Heart right ventricle (tissue), 16 donors: ENCODE measurements around the gene RPS15. TPM values are rescaled to one million over a fixed set of nuclear protein-coding genes. Genes with fewer than 3 reads are reported as not detected.

Experiments used
- ATAC-seq, 8 donors: fragments of 200-7000 bp; cut with Tn5 transposase; one replicate each; pipeline ENCODE4 v1.9.1; 2020; ENCODE audit warnings: mild to moderate bottlenecking in 8 of 8, moderate library complexity in 8 of 8, moderate number of reproducible peaks in 1 of 8
- DNase-seq, 2 donors: peaks; one replicate each; pipeline ENCODE4 v3.0.0-alpha.2; 2020
- H3K27ac ChIP-seq, 10 donors: fragments of 200-600 bp; sonication (generic) in 2 of 10; one replicate each; pipeline versions ENCODE4 v1.5.0 to v1.8.0; 2020 to 2022; ENCODE audit warnings: mild to moderate bottlenecking in 3 of 10
- H3K27me3 ChIP-seq, 7 donors: fragments of 200-600 bp; one replicate each; pipeline ENCODE4 v1.8.0; 2021 to 2022; ENCODE audit warnings: mild to moderate bottlenecking in 2 of 7
- H3K36me3 ChIP-seq, 9 donors: fragments of 200-600 bp; sonication (generic) in 1 of 9; one replicate each; pipeline versions ENCODE4 v1.5.0 to v1.8.0; 2020 to 2022; ENCODE audit warnings: mild to moderate bottlenecking in 2 of 9
- H3K4me1 ChIP-seq, 9 donors: fragments of 200-600 bp; sonication (generic) in 1 of 9; one replicate each; pipeline versions ENCODE4 v1.5.0 to v1.8.0; 2020 to 2022; ENCODE audit warnings: mild to moderate bottlenecking in 4 of 9
- H3K4me3 ChIP-seq, 10 donors: fragments of 200-600 bp; sonication (generic) in 2 of 10; one replicate each; pipeline versions ENCODE4 v1.5.0 to v1.8.0; 2020 to 2022; ENCODE audit warnings: mild to moderate bottlenecking in 7 of 10, moderate library complexity in 2 of 10
- H3K9me3 ChIP-seq, 11 donors: fragments of 200-600 bp in 10 of 11; sonication (generic) in 2 of 11; one replicate each; pipeline versions ENCODE4 v1.5.0 to v1.8.0; 2013 to 2022; ENCODE audit warnings: mild to moderate bottlenecking in 2 of 11, control low read depth in 1 of 11, moderate library complexity in 1 of 11
- WGBS, 2 donors: extraction: QIAGEN DNeasy Blood & Tissue Kit; methylation state at CpG; one replicate each; pipeline ENCODE4 v1.1.7; 2013; ENCODE audit warnings: inconsistent platforms in 1 of 2; 5-methylcytosine and 5-hydroxymethylcytosine counted together
- intact Hi-C, 10 donors: fragments of 100-400 bp; cut with DNase I; formaldehyde crosslinking; loops; one replicate each; pipeline versions ENCODE4 v1.11.1 to v1.14.2; 2022
- polyA plus RNA-seq, 2 donors: library from polyadenylated mRNA; stranded (reverse); fragments of 200-250 nt; gene quantifications; one replicate each; pipeline ENCODE4 v1.2.3, GENCODE V29; 2013
- total RNA-seq, 10 donors: library from RNA; stranded (reverse); fragmentation: NEBNext Ultra II Directional in 3 of 10; extraction: Animal tissue kit (Norgen Biotek cat#: 25700) in 3 of 10; gene quantifications; one replicate each; pipeline versions ENCODE4 v1.2.1 to v1.2.4, GENCODE V29; 2021 to 2023
- TF ChIP-seq, protein P1 (sequence below), 9 donors: fragments of 200-600 bp; sonication (generic) in 2 of 9; IDR thresholded peaks; one replicate each; pipeline versions ENCODE4 v1.5.0 to v1.8.0; 2021 to 2022; ENCODE audit warnings: antibody characterized with exemption in 9 of 9, mild to moderate bottlenecking in 5 of 9, moderate library complexity in 1 of 9
- donor health status: Arrhythmogenic right ventricular cardiomyopathy.
- donor health status: ischemic (EF 13 %, LVEDD 7.1; RV severe dilation, severe dysfunction).
- donor health status: healthy with polysubstance abuse.
- donor health status: DM: no; HTN: yes; CAD: no.
- donor health status: DM: no; HTN: no; CAD: no.
- donor health status: ischemic (EF 25% LVEDD 6.9; RV normal size, moderate dysfunction).
- donor health status: ischemic (EF 25% LVEDD 5.7; RV mildly dilated, moderate dysfunction).
- donor health status: healthy.
- donor health status: DM: yes; HTN: yes; CAD: no.
- donor health status: Ischemic cardiomyopathy.
- donor health status: ischemic (EF 35%, LVEDD 5.7; RV mildly dilated, moderate dysfunction).
- donor health status: nonischemic (EF 11% LVEDD 7.7; RV severe dilation, severe dysfunction).
- donor health status: DM: yes; HTN: yes; CAD: no.
- donor health status: PGD.
- donor health status: ischemic (EF 29% LVEDD 5.4; RV normal size, mild dysfunction).
- donor health status: nonischemic (EF 23%, LVEDD 6.1; RV moderate dilation, normal function).

Gene RPS15
- total and polyA plus RNA-seq, 12 donors = 480 to 3,724 (median 607) TPM

DNA sequence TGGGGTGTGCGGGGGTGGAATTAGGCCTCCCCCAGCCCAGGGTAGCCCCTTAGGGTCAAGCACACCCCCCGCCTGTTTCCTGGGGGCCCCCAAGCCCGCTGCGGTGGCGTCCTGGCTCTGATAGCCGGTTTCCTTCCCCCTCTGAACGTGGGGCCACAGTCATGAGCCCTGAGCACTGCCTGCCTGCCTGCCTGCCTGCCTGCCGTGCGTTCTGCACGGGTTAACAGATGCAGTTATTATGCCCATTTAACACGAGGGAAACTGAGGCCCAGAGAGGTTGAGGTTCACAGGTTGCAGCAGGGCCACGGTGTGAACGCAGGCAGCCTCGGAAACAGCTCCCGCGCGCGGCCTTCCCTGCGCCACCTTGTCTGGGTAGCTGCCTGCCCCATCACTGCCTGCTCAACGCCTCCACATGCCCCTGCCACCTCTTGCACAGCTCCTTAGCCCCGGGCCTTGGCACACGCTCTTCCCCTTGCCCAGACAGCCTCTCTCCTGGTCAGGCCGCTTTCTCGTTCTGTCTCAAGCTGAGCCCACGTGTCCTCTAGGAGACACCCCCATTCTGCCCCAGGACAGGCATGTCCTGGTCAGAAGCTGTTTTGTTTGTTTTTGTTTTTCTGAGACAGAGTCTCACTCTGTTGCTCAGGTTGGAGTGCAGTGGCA is 35.7 kb upstream of the RPS15 start:
- no peak overlapping the region for H3K27ac ChIP-seq
- peaks cover 8 to 40% (median 19%) of the 10 kb centered on the region in 9 donors for H3K4me1 ChIP-seq
- no peak for ATAC-seq
- TF ChIP-seq, protein P1, sequence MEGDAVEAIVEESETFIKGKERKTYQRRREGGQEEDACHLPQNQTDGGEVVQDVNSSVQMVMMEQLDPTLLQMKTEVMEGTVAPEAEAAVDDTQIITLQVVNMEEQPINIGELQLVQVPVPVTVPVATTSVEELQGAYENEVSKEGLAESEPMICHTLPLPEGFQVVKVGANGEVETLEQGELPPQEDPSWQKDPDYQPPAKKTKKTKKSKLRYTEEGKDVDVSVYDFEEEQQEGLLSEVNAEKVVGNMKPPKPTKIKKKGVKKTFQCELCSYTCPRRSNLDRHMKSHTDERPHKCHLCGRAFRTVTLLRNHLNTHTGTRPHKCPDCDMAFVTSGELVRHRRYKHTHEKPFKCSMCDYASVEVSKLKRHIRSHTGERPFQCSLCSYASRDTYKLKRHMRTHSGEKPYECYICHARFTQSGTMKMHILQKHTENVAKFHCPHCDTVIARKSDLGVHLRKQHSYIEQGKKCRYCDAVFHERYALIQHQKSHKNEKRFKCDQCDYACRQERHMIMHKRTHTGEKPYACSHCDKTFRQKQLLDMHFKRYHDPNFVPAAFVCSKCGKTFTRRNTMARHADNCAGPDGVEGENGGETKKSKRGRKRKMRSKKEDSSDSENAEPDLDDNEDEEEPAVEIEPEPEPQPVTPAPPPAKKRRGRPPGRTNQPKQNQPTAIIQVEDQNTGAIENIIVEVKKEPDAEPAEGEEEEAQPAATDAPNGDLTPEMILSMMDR (IDR thresholded peaks at IDR 0.05) = no peak
- intact Hi-C loops = loop anchor here in 3 of 10 donors (10.0 kb wide), 1 partner anchor 128 kb away; the partner anchor contains the start of gene FAM174C (in 3 of the 3)
- no peak overlapping the region for H3K4me3 ChIP-seq
- peaks cover 0 to 8% (median 0%) of the 10 kb centered on the region in 9 donors for H3K36me3 ChIP-seq
- H3K9me3 ChIP-seq = no peaks in the 10 kb centered on the region
- DNase-seq = no peak
- peaks cover 0 to 38% (median 0%) of the 10 kb centered on the region in 7 donors for H3K27me3 ChIP-seq
- WGBS, 2 donors = 60 to 66% methylated on average over 25 of the region's 25 CpGs

DNA sequence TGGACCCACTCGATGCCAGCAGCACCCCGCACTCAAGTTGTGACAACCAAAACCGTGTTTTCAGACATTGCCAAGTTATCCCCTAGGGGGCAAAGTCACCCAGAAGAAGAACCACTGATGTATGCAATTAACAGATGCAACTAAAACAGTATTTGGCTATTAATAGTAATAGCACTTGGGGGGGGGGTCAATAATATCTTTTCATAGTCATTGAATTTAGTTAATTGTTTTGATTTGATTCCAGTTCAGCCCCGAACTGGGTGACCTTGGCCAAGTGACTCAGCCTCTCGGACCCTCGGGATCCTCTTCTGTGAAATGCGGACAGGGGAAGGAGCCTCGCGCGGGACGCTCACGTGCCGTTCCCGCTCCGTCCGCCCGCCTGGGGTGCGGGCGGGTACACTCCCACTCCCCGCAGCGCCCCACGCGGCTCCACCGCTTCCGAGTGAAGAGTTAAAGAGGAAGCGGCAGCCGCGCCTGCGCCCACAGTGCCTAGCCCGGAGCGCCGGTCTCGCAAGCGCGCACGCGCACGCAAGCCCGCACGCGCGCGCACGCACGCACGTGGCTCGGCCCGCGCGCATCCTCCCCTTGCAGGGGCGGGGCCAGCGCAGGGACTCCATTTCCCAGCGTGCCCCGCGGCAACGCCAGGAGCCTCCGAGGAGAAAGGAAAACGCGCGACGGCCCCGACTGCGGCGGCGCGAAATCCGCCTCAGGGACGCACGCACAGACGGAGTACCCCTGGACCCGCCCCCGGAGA is 31.2 kb upstream of the RPS15 start:
- Histone ChIP-seq H3K27ac (peak overlapping the region in 9 of 10 donors; percentile 68 to 98 (median 82)), H3K27me3 (peaks cover 0 to 20% (median 0%) of the 10 kb centered on the region in 7 donors), H3K36me3 (peaks cover 0 to 10% (median 0%) of the 10 kb centered on the region in 9 donors), H3K4me3 (peak overlapping the region; percentile 12 to 99 (median 76)), H3K9me3 (no peaks in the 10 kb centered on the region), H3K4me1 (peaks cover 28 to 61% (median 40%) of the 10 kb centered on the region in 9 donors)
- TF ChIP-seq, protein P1 (IDR thresholded peaks at IDR 0.05) = peak in 6 of 9 donors; percentile 24 to 45 (median 36)
- intact Hi-C loops = loop anchor here in 4 of 10 donors (2.0 to 10.0 kb wide), 2 partner anchors 24 to 132 kb away; partner anchors contain the start of genes FAM174C (in 3 of the 4) and NDUFS7 (in 1 of the 4)
- DNase-seq = peak; percentile 99 to 100
- ATAC-seq = peak; percentile 87 to 94 (median 92)
- WGBS, 2 donors = 0 to 1% methylated on average over 52 to 72 of the region's 72 CpGs

DNA sequence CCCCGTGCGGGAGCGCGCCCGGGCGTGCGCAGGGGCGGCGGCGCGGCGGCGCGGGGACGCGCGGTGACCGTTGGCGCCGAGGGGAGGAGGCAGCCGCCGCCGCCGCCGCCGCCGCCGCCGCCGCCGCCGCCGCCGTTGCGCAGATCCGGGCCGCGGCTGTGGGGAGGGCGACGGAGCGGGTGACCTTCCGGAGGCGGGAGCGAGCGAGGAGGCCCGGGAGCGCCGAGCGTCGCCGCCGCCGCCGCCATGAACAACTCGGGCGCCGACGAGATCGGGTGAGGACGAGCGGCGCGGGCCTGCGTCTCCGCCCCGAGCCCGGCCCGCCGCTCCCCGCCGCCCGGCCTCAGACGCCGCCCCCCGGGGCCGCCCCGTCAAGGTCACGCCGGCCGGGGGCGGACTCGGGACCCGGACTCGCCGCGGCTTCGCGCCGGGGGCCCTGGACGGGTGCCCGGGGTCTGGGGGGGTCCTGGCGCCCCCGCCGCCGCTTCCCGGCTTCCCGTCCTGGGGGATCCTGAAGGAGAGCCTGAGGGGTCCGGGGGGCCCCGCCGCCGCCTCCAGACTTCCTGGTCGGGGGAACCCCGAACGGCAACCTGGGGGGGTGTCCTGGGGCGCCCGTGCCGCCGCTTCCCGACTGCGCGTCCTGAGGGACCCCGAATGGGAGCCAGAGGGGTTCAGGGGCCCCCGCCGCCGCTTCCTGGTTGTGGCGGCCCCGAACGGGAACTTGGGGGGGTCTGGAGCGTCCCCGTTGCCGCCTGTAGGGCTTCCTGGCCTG is 30.5 kb upstream of the RPS15 start, which contains the start of gene DAZAP1:
TSS of gene DAZAP1 (plus strand) at position 59 of the 772 bp plus-strand sequence. CDS start at position 247, 188 bp downstream.
- 0 to 1% methylated on average over 56 to 112 of the region's 121 CpGs for WGBS, 2 donors
- Histone ChIP-seq H3K36me3 (peaks cover 0 to 15% (median 0%) of the 10 kb centered on the region in 9 donors), H3K4me3 (peak within 1 kb of the TSS; percentile 68 to 100 (median 99)), H3K27me3 (peaks cover 0 to 12% (median 0%) of the 10 kb centered on the region in 7 donors), H3K27ac (peak within 1 kb of the TSS; percentile 93 to 99 (median 98)), H3K4me1 (peaks cover 36 to 62% (median 48%) of the 10 kb centered on the region in 9 donors), H3K9me3 (no peaks in the 10 kb centered on the region)
- TF ChIP-seq, protein P1 (IDR thresholded peaks at IDR 0.05) = no peak
- DNase-seq (peak in 1 of 2 donors; percentile 53), ATAC-seq (peak in 1 of 8 donors; percentile 0)
- intact Hi-C loops = loop anchor here in 4 of 10 donors (2.0 to 10.0 kb wide), 2 partner anchors 25 to 133 kb away; partner anchors contain the start of genes FAM174C (in 3 of the 4) and NDUFS7 (in 1 of the 4)
